K562 (cell line): Measurements from ENCODE around the gene DDX41. TPM values are rescaled to one million over a fixed set of nuclear protein-coding genes. Genes with fewer than 3 reads are reported as not detected.

Source experiments
- BCOR ChIP-seq: fragments of 450-650 bp; IDR thresholded peaks from 2 replicates; pipeline ENCODE4 v1.6.1; 2016
- KAT2B ChIP-seq: IDR thresholded peaks from one replicate; pipeline ENCODE4 v1.6.1; 2012; ENCODE audit warnings: low read depth, mild to moderate bottlenecking, control low read depth, inconsistent platforms, low read length, moderate library complexity
- KDM5B ChIP-seq: fragments of 200-600 bp; sonication (generic); IDR thresholded peaks from 2 replicates; pipeline ENCODE4 v1.6.1; 2012; ENCODE audit warnings: low read depth, mild to moderate bottlenecking, moderate library complexity, low read length, control low read depth, inconsistent platforms; ENCODE audit not compliant: insufficient replicate concordance
- POLR2A ChIP-seq: fragments of 450-650 bp; conservative IDR thresholded peaks from 2 replicates; pipeline ENCODE4 v1.6.1; 2016
- POLR2AphosphoS2 ChIP-seq: IDR thresholded peaks from 2 replicates; pipeline ENCODE4 v1.6.1; 2012; ENCODE audit warnings: low read length, improper control_type of control experiment
- RAD21 ChIP-seq, 2 experiments: fragments of 250-450 bp in 1 of 2; fragments of 450-650 bp in 1 of 2; sonication (Bioruptor Pico) in 1 of 2; formaldehyde crosslinking in 1 of 2; IDR thresholded peaks in 1 of 2; conservative IDR thresholded peaks in 1 of 2; 2 replicates each; pipeline versions ENCODE4 v1.4.0 to v1.8.0; 2020 to 2022; ENCODE audit warnings: mild to moderate bottlenecking in 2 of 2, moderate library complexity in 1 of 2
- RBM25 ChIP-seq: fragments of 200-400 bp; formaldehyde crosslinking; IDR thresholded peaks from 2 replicates; pipeline ENCODE4 v1.6.1; 2018; ENCODE audit warnings: low read length, low read depth, moderate library complexity; ENCODE audit not compliant: severe bottlenecking
- RFX5 ChIP-seq: IDR thresholded peaks from 2 replicates; pipeline ENCODE4 v1.6.1; 2011; ENCODE audit warnings: low read depth, mild to moderate bottlenecking, improper control_type of control experiment, low read length
- SAP30 ChIP-seq: fragments of 200-600 bp; sonication (generic); IDR thresholded peaks from 2 replicates; pipeline ENCODE4 v1.6.1; 2012; ENCODE audit warnings: borderline replicate concordance, low read depth, mild to moderate bottlenecking, moderate library complexity, low read length, control low read depth, inconsistent platforms; ENCODE audit not compliant: insufficient read depth, poor library complexity, severe bottlenecking
- STAT5B ChIP-seq: fragments of 250-450 bp; sonication (Bioruptor Pico); IDR thresholded peaks from 2 replicates; pipeline ENCODE4 v1.8.0; 2021; ENCODE audit warnings: mild to moderate bottlenecking, inconsistent platforms
- ZNF121 ChIP-seq: sonication (generic); formaldehyde crosslinking; conservative IDR thresholded peaks from 2 replicates; pipeline ENCODE4 v1.8.0; 2022; ENCODE audit warnings: missing genetic modification reagents
- polyA plus RNA-seq, 8 experiments: library from polyadenylated mRNA; depleted of rRNA in 4 of 8; stranded (reverse) in 5 of 8; unstranded in 3 of 8; fragments of >200 nt; fragmentation: Nextera tagmentation in 2 of 8; fragmentation: Illumina TruSeq in 1 of 8; extraction: Ambion mirVana in 2 of 8; extraction: Trizol in 1 of 8; gene quantifications; 2 replicates each; pipeline versions ENCODE4 v1.2.1 to v1.2.3, GENCODE V29; 2011 to 2014; ENCODE audit warnings: inconsistent platforms in 1 of 8, missing spikeins in 1 of 8
- total RNA-seq, 7 experiments: library from RNA; depleted of rRNA in 6 of 7; stranded (reverse); fragments of >200 nt in 6 of 7; fragmentation: Illumina TruSeq in 2 of 7; extraction: Trizol in 2 of 7; gene quantifications; 2 replicates each; pipeline versions ENCODE4 v1.2.1 to v1.2.3, GENCODE V29; 2011 to 2021; ENCODE audit warnings: low replicate concordance in 1 of 7
- TF ChIP-seq, protein P1 (sequence below): fragments of 200-800 bp; sonication (Bioruptor generic); IDR thresholded peaks from 2 replicates; pipeline ENCODE4 v1.6.1; 2017; ENCODE audit warnings: missing genetic modification characterization, missing compliant biosample characterization
- TF ChIP-seq, protein P2 (sequence below): sonication (generic); formaldehyde crosslinking; IDR thresholded peaks from 2 replicates; pipeline ENCODE4 v1.4.0; 2020; ENCODE audit warnings: mild to moderate bottlenecking, missing genetic modification reagents
- TF ChIP-seq, protein P3 (sequence below): fragments of 450-650 bp; IDR thresholded peaks from 2 replicates; pipeline ENCODE4 v1.6.1; 2018; ENCODE audit not compliant: partially characterized antibody
- TF ChIP-seq, protein P4 (sequence below): fragments of 250-450 bp; sonication (Bioruptor Pico); IDR thresholded peaks from 2 replicates; pipeline ENCODE4 v1.4.0; 2020

The DDX41 gene
- total and polyA plus RNA-seq, 9 of the 15 experiments (the other 6 are each of a cell fraction or from before 2014, with no cell fraction given) = 38.2 to 284 (median 116) TPM

DNA sequence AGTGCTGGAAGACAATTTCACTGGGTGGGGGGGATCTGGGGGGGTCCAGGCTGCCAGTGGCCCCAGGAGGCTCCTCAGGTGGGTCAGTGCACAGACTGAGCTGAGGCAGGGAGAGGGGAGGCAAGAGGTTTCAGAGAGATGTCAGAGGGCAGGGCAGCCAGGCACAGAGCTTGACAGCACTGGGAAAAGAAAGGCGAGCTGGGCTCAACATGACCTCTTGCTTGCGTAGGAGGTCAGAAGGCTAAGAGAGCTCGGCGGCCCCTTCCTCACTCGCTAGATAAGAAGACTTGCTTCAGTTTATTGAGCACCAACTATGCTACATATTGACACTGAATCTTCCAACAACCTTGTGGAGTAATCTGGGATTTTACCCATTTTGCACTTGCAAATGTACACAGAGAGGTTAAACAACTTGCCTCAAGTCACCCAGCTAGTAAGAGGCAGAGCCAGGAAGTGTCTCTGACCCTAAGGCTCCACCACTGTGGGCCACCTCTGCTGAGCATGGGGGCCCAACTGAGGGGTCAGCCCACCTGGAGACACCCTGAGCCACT is 22.9 kb downstream of the DDX41 start (continued):
- TF ChIP-seq, protein P1, sequence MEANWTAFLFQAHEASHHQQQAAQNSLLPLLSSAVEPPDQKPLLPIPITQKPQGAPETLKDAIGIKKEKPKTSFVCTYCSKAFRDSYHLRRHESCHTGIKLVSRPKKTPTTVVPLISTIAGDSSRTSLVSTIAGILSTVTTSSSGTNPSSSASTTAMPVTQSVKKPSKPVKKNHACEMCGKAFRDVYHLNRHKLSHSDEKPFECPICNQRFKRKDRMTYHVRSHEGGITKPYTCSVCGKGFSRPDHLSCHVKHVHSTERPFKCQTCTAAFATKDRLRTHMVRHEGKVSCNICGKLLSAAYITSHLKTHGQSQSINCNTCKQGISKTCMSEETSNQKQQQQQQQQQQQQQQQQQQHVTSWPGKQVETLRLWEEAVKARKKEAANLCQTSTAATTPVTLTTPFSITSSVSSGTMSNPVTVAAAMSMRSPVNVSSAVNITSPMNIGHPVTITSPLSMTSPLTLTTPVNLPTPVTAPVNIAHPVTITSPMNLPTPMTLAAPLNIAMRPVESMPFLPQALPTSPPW = no peak
- TF ChIP-seq, protein P2, sequence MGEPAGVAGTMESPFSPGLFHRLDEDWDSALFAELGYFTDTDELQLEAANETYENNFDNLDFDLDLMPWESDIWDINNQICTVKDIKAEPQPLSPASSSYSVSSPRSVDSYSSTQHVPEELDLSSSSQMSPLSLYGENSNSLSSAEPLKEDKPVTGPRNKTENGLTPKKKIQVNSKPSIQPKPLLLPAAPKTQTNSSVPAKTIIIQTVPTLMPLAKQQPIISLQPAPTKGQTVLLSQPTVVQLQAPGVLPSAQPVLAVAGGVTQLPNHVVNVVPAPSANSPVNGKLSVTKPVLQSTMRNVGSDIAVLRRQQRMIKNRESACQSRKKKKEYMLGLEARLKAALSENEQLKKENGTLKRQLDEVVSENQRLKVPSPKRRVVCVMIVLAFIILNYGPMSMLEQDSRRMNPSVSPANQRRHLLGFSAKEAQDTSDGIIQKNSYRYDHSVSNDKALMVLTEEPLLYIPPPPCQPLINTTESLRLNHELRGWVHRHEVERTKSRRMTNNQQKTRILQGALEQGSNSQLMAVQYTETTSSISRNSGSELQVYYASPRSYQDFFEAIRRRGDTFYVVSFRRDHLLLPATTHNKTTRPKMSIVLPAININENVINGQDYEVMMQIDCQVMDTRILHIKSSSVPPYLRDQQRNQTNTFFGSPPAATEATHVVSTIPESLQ (CRISPR knock-in tag) = no peak
- TF ChIP-seq RFX5 (no peak), KAT2B (no peak), RBM25 (peak; percentile 51), RAD21 (CRISPR knock-in tag; conservative IDR thresholded peaks at IDR 0.05 in 1 of 2, IDR thresholded peaks at IDR 0.05 in 1 of 2) (no peak), POLR2A (0 out of 2 replicates have a peak, but pooled peaks have one; percentile 27), STAT5B (CRISPR knock-in tag) (no peak), POLR2AphosphoS2 (no peak), SAP30 (no peak), BCOR (peak; percentile 68; the same call in 1 of the 2 replicates), ZNF121 (CRISPR knock-in tag) (no peak), KDM5B (no peak)
- TF ChIP-seq, protein P3, sequence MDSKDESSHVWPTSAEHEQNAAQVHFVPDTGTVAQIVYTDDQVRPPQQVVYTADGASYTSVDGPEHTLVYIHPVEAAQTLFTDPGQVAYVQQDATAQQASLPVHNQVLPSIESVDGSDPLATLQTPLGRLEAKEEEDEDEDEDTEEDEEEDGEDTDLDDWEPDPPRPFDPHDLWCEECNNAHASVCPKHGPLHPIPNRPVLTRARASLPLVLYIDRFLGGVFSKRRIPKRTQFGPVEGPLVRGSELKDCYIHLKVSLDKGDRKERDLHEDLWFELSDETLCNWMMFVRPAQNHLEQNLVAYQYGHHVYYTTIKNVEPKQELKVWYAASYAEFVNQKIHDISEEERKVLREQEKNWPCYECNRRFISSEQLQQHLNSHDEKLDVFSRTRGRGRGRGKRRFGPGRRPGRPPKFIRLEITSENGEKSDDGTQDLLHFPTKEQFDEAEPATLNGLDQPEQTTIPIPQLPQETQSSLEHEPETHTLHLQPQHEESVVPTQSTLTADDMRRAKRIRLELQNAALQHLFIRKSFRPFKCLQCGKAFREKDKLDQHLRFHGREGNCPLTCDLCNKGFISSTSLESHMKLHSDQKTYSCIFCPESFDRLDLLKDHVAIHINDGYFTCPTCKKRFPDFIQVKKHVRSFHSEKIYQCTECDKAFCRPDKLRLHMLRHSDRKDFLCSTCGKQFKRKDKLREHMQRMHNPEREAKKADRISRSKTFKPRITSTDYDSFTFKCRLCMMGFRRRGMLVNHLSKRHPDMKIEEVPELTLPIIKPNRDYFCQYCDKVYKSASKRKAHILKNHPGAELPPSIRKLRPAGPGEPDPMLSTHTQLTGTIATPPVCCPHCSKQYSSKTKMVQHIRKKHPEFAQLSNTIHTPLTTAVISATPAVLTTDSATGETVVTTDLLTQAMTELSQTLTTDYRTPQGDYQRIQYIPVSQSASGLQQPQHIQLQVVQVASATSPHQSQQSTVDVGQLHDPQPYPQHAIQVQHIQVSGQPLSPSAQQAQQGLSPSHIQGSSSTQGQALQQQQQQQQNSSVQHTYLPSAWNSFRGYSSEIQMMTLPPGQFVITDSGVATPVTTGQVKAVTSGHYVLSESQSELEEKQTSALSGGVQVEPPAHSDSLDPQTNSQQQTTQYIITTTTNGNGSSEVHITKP = no peak
- TF ChIP-seq, protein P4, sequence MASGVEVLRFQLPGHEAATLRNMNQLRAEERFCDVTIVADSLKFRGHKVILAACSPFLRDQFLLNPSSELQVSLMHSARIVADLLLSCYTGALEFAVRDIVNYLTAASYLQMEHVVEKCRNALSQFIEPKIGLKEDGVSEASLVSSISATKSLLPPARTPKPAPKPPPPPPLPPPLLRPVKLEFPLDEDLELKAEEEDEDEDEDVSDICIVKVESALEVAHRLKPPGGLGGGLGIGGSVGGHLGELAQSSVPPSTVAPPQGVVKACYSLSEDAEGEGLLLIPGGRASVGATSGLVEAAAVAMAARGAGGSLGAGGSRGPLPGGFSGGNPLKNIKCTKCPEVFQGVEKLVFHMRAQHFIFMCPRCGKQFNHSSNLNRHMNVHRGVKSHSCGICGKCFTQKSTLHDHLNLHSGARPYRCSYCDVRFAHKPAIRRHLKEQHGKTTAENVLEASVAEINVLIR (CRISPR knock-in tag) = no peak
